ENCODE measurements around the gene KIF21B.

DNA sequence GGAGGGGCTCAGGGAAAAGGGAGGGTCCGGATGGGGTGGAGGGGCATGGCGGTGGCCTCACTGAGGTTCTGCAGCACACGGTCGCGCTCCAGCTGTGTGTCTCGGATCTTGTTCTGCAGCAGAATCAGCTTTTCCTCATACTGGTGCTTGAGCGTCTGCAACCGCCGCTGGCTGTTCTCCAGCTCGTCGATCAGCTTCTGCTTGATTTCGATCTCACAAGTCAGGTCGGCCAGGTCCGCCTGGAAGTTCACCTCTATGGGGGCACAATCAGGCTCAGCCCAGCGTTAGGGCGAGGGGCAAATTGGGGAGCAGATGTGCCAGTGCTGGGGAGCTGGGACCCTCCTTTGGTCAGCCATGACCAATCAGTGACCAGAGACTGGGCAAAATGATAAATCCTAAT is 25.2 kb downstream of the KIF21B start:
- TF ChIP-seq EZH2 (IDR thresholded peaks at IDR 0.05; ENCODE audit: insufficient read depth, poor library complexity, severe bottlenecking), result no peak
- no peak for TF ChIP-seq EZH2phosphoT487 (IDR thresholded peaks at IDR 0.05; ENCODE audit: insufficient read depth, low read depth)

All from GM23248 (cell line).